HG02870 (cell line): ENCODE data around the gene C2CD4B.

Experiments
- ATAC-seq: cut with Tn5 transposase; IDR thresholded peaks from one replicate; pipeline ENCODE4 v1.9.1; 2021; ENCODE audit warnings: mild to moderate bottlenecking, moderate library complexity; ENCODE audit not compliant: unreplicated experiment

C2CD4B gene

GRCh38 chr15:62165104-62165792 lies at the start of gene C2CD4B:
C2CD4B (minus strand) TSS chr15:62165285; CDS start chr15:62164984, 301 bp downstream.
- no peak for ATAC-seq

GRCh38 chr15:62212741-62213140 lies 47.7 kb upstream of the C2CD4B start:
- no peak for ATAC-seq

GRCh38 chr15:62211348-62211747 lies 46.3 kb upstream of the C2CD4B start:
- ATAC-seq: no peak

GRCh38 chr15:62209821-62210220 lies 44.7 kb upstream of the C2CD4B start:
- ATAC-seq: no peak

- ATAC-seq: no peak
Observed at GRCh38 chr15:62209322-62209721, 44.2 kb upstream of the C2CD4B start.

GRCh38 chr15:62208884-62209283 lies 43.8 kb upstream of the C2CD4B start:
- ATAC-seq: no peak

- no peak for ATAC-seq
Observed at GRCh38 chr15:62208367-62208766, 43.3 kb upstream of the C2CD4B start.

- no peak for ATAC-seq
Observed at GRCh38 chr15:62190675-62191074, 25.6 kb upstream of the C2CD4B start.

- no peak for ATAC-seq
Observed at GRCh38 chr15:62190274-62190673, 25.2 kb upstream of the C2CD4B start.

GRCh38 chr15:62188744-62189143 lies 23.7 kb upstream of the C2CD4B start:
- no peak for ATAC-seq

GRCh38 chr15:62187910-62188309 lies 22.8 kb upstream of the C2CD4B start:
- no peak for ATAC-seq

GRCh38 chr15:62187425-62187824 lies 22.3 kb upstream of the C2CD4B start:
- ATAC-seq: no peak

GRCh38 chr15:62186578-62186977 lies 21.5 kb upstream of the C2CD4B start:
- no peak for ATAC-seq

GRCh38 chr15:62183130-62183529 lies 18.0 kb upstream of the C2CD4B start:
- ATAC-seq: no peak

- ATAC-seq: no peak
Observed at GRCh38 chr15:62173215-62173614, 8.1 kb upstream of the C2CD4B start.

GRCh38 chr15:62171882-62172281 lies 6.8 kb upstream of the C2CD4B start:
- ATAC-seq: no peak

- ATAC-seq: no peak
Observed at GRCh38 chr15:62165793-62166375, 799 bp upstream of the C2CD4B start.

- no peak for ATAC-seq
Observed at GRCh38 chr15:62164396-62165103, 535 bp downstream of the C2CD4B start.

- no peak for ATAC-seq
Observed at GRCh38 chr15:62164014-62164395, 1.1 kb downstream of the C2CD4B start.

- no peak for ATAC-seq
Observed at GRCh38 chr15:62163397-62164013, 1.6 kb downstream of the C2CD4B start.

GRCh38 chr15:62153228-62153627 lies 11.9 kb downstream of the C2CD4B start:
- ATAC-seq: no peak

- no peak for ATAC-seq
Observed at GRCh38 chr15:62150445-62150844, 14.6 kb downstream of the C2CD4B start.
